ENCODE data around the gene LYZL1. TPM values are rescaled to one million over a fixed set of nuclear protein-coding genes. Genes with fewer than 3 reads are reported as not detected.

The LYZL1 gene
- total RNA-seq, 1 experiment from 2014 or later = not detected

GRCh38 chr10:29313071-29313470, 24.2 kb downstream of the LYZL1 start:
- intact Hi-C loops (cut with micrococcal nuclease; ENCODE audit: unreplicated experiment) = no loop called here
- Histone ChIP-seq H3K27ac (ENCODE audit: low read depth, low read length, poor library complexity, severe bottlenecking) (no peak overlapping the region), H3K36me3 (ENCODE audit: insufficient read depth, low read length, poor library complexity, severe bottlenecking) (no peaks in the 10 kb centered on the region), H3K4me1 (ENCODE audit: insufficient read depth, low read length, poor library complexity, severe bottlenecking) (no peaks in the 10 kb centered on the region), H3K4me3 (ENCODE audit: low read depth, low read length, poor library complexity, severe bottlenecking) (no peak overlapping the region), H3K27me3 (replicated peaks; ENCODE audit: insufficient read depth, low read depth, low read length, poor library complexity) (no peaks in the 10 kb centered on the region), H3K9me3 (ENCODE audit: low read depth, low read length, poor library complexity, severe bottlenecking) (no peaks in the 10 kb centered on the region)
- no peak for TF ChIP-seq CTCF (conservative IDR thresholded peaks at IDR 0.05; ENCODE audit: low read depth, low read length)
- TF ChIP-seq EZH2 (IDR thresholded peaks at IDR 0.05; ENCODE audit: borderline replicate concordance, low read depth, low read length, poor library complexity, severe bottlenecking) = no peak
- ChIA-PET CTCF (no interaction called here), POLR2A (ENCODE audit: low non-redundant PET) (no interaction called here)
- DNase-seq (ENCODE audit: low spot score) = no peak
- no TSS peak for BruUV-seq (replicated peaks)

GRCh38 chr10:29314726-29315125, 25.9 kb downstream of the LYZL1 start:
- no peak for DNase-seq (ENCODE audit: low spot score)
- Histone ChIP-seq H3K9me3 (ENCODE audit: low read depth, low read length, poor library complexity, severe bottlenecking) (no peaks in the 10 kb centered on the region), H3K4me1 (ENCODE audit: insufficient read depth, low read length, poor library complexity, severe bottlenecking) (no peaks in the 10 kb centered on the region), H3K4me3 (ENCODE audit: low read depth, low read length, poor library complexity, severe bottlenecking) (no peak overlapping the region), H3K36me3 (ENCODE audit: insufficient read depth, low read length, poor library complexity, severe bottlenecking) (no peaks in the 10 kb centered on the region), H3K27me3 (replicated peaks; ENCODE audit: insufficient read depth, low read depth, low read length, poor library complexity) (no peaks in the 10 kb centered on the region), H3K27ac (ENCODE audit: low read depth, low read length, poor library complexity, severe bottlenecking) (no peak overlapping the region)
- POLR2A ChIA-PET (ENCODE audit: low non-redundant PET) = no interaction called here
- no TSS peak for BruUV-seq (replicated peaks)
- TF ChIP-seq EZH2 (IDR thresholded peaks at IDR 0.05; ENCODE audit: borderline replicate concordance, low read depth, low read length, poor library complexity, severe bottlenecking) (no peak), CTCF (conservative IDR thresholded peaks at IDR 0.05; ENCODE audit: low read depth, low read length) (no peak)
- intact Hi-C loops (cut with micrococcal nuclease; ENCODE audit: unreplicated experiment) = no loop called here
- CTCF ChIA-PET = no interaction called here

GRCh38 chr10:29315814-29316213, 26.9 kb downstream of the LYZL1 start:
- TF ChIP-seq CTCF (conservative IDR thresholded peaks at IDR 0.05; ENCODE audit: low read depth, low read length) (no peak), EZH2 (IDR thresholded peaks at IDR 0.05; ENCODE audit: borderline replicate concordance, low read depth, low read length, poor library complexity, severe bottlenecking) (no peak)
- H3K27me3 ChIP-seq (replicated peaks; ENCODE audit: insufficient read depth, low read depth, low read length, poor library complexity) = no peaks in the 10 kb centered on the region
- no peaks in the 10 kb centered on the region for H3K9me3 ChIP-seq (ENCODE audit: low read depth, low read length, poor library complexity, severe bottlenecking)
- no peaks in the 10 kb centered on the region for H3K4me1 ChIP-seq (ENCODE audit: insufficient read depth, low read length, poor library complexity, severe bottlenecking)
- DNase-seq (ENCODE audit: low spot score) = no peak
- ChIA-PET CTCF (no interaction called here), POLR2A (ENCODE audit: low non-redundant PET) (no interaction called here)
- no peak overlapping the region for H3K27ac ChIP-seq (ENCODE audit: low read depth, low read length, poor library complexity, severe bottlenecking)
- no peaks in the 10 kb centered on the region for H3K36me3 ChIP-seq (ENCODE audit: insufficient read depth, low read length, poor library complexity, severe bottlenecking)
- H3K4me3 ChIP-seq (ENCODE audit: low read depth, low read length, poor library complexity, severe bottlenecking) = no peak overlapping the region
- intact Hi-C loops (cut with micrococcal nuclease; ENCODE audit: unreplicated experiment) = no loop called here
- no TSS peak for BruUV-seq (replicated peaks)

Measured in A673 (cell line).